KG1 (cell line): Measurements from ENCODE around the gene PLEKHG7.

Source experiments
- DNase-seq: peaks from one replicate; lab custom pipeline; 2025; lab: John Stamatoyannopoulos, UW

PLEKHG7 gene

GRCh38 chr12:92715625-92716024, 12.8 kb downstream of the PLEKHG7 start:
- DNase-seq: no peak

- no peak for DNase-seq
Measured at GRCh38 chr12:92717202-92717601, 14.4 kb downstream of the PLEKHG7 start.

GRCh38 chr12:92718483-92718990, 15.7 kb downstream of the PLEKHG7 start:
- DNase-seq: no peak

GRCh38 chr12:92719674-92720073, 16.9 kb downstream of the PLEKHG7 start:
- no peak for DNase-seq

GRCh38 chr12:92721130-92721529, 18.3 kb downstream of the PLEKHG7 start:
- DNase-seq: no peak

- DNase-seq: no peak
Measured at GRCh38 chr12:92721656-92722055, 18.9 kb downstream of the PLEKHG7 start.

GRCh38 chr12:92722897-92723296, 20.1 kb downstream of the PLEKHG7 start:
- no peak for DNase-seq

GRCh38 chr12:92726850-92727249, 24.1 kb downstream of the PLEKHG7 start:
- no peak for DNase-seq

GRCh38 chr12:92729773-92730305, 27.1 kb downstream of the PLEKHG7 start:
- DNase-seq: no peak

GRCh38 chr12:92730758-92731157, 28.0 kb downstream of the PLEKHG7 start:
- no peak for DNase-seq

- no peak for DNase-seq
Measured at GRCh38 chr12:92732216-92732615, 29.4 kb downstream of the PLEKHG7 start.

GRCh38 chr12:92732716-92733115, 29.9 kb downstream of the PLEKHG7 start:
- no peak for DNase-seq

- DNase-seq: no peak
Measured at GRCh38 chr12:92733181-92733580, 30.4 kb downstream of the PLEKHG7 start.

- no peak for DNase-seq
Measured at GRCh38 chr12:92733661-92734060, 30.9 kb downstream of the PLEKHG7 start.

GRCh38 chr12:92735131-92735721, 32.4 kb downstream of the PLEKHG7 start:
- DNase-seq: no peak

GRCh38 chr12:92736605-92737004, 33.8 kb downstream of the PLEKHG7 start:
- DNase-seq: no peak

GRCh38 chr12:92737855-92738850, 35.4 kb downstream of the PLEKHG7 start:
- no peak for DNase-seq

- no peak for DNase-seq
Measured at GRCh38 chr12:92739113-92739512, 36.3 kb downstream of the PLEKHG7 start.

GRCh38 chr12:92740411-92740810, 37.6 kb downstream of the PLEKHG7 start:
- no peak for DNase-seq

GRCh38 chr12:92743026-92743425, 40.2 kb downstream of the PLEKHG7 start:
- DNase-seq: no peak

- DNase-seq: no peak
Measured at GRCh38 chr12:92745856-92746550, 43.2 kb downstream of the PLEKHG7 start.

- DNase-seq: no peak
Measured at GRCh38 chr12:92747151-92747550, 44.4 kb downstream of the PLEKHG7 start.
